Lung (tissue), 12 donors: ENCODE measurements around the gene MSMO1. TPM values are rescaled to one million over a fixed set of nuclear protein-coding genes. Genes with fewer than 3 reads are reported as not detected.

Source experiments
- ATAC-seq: fragments of 200-7000 bp; cut with Tn5 transposase; one replicate; pipeline ENCODE4 v1.9.1; 2020; ENCODE audit warnings: moderate number of reproducible peaks; ENCODE audit not compliant: insufficient read depth, low FRiP score
- DNase-seq, 3 donors: peaks; one replicate each; pipeline ENCODE4 v3.0.0-alpha.2; 2013 to 2017
- H3K27ac ChIP-seq, 2 donors: one replicate each; pipeline ENCODE4 v1.5.1; 2013; ENCODE audit warnings: mild to moderate bottlenecking in 2 of 2, moderate library complexity in 2 of 2, control low read depth in 1 of 2, inconsistent platforms in 1 of 2, low read depth in 1 of 2, low read length in 1 of 2
- H3K27me3 ChIP-seq, 3 donors: one replicate each; pipeline ENCODE4 v1.5.1; 2013; ENCODE audit warnings: low read length in 2 of 3; ENCODE audit not compliant: control insufficient read depth in 3 of 3, insufficient read depth in 3 of 3
- H3K36me3 ChIP-seq, 4 donors: one replicate each; pipeline ENCODE4 v1.5.1; 2013; ENCODE audit warnings: low read length in 4 of 4, mild to moderate bottlenecking in 1 of 4, moderate library complexity in 1 of 4; ENCODE audit not compliant: control insufficient read depth in 4 of 4, insufficient read depth in 4 of 4
- H3K4me1 ChIP-seq, 5 donors: one replicate each; pipeline ENCODE4 v1.5.1; 2013; ENCODE audit warnings: low read length in 5 of 5, mild to moderate bottlenecking in 2 of 5, moderate library complexity in 1 of 5; ENCODE audit not compliant: control insufficient read depth in 5 of 5, insufficient read depth in 5 of 5
- H3K4me3 ChIP-seq: one replicate; pipeline ENCODE4 v1.5.1; 2013; ENCODE audit warnings: mild to moderate bottlenecking, control low read depth, moderate library complexity
- H3K9ac ChIP-seq, 2 donors: one replicate each; pipeline ENCODE4 v1.5.1; 2013; ENCODE audit warnings: low read length in 2 of 2, control low read depth in 1 of 2; ENCODE audit not compliant: insufficient read depth in 1 of 2
- H3K9me3 ChIP-seq, 4 donors: one replicate each; pipeline ENCODE4 v1.5.1; 2013; ENCODE audit warnings: low read length in 3 of 4, mild to moderate bottlenecking in 1 of 4, moderate library complexity in 1 of 4; ENCODE audit not compliant: control insufficient read depth in 4 of 4, insufficient read depth in 3 of 4
- WGBS, 2 donors: extraction: QIAGEN DNeasy Blood & Tissue Kit; methylation state at CpG; one replicate each; pipeline ENCODE4 v1.1.7; 2013; 5-methylcytosine and 5-hydroxymethylcytosine counted together
- polyA plus RNA-seq, 2 donors: library from polyadenylated mRNA; stranded (reverse); fragments of 200-250 nt; gene quantifications; one replicate each; pipeline ENCODE4 v1.2.1, GENCODE V29; 2013
- total RNA-seq, 2 donors: library from RNA; depleted of rRNA in 1 of 2; stranded (reverse); fragments of >200 nt in 1 of 2; gene quantifications; one replicate each; pipeline ENCODE4 v1.2.1, GENCODE V29; 2014 to 2021
- TF ChIP-seq, protein P1 (sequence below): IDR thresholded peaks from 2 replicates; pipeline ENCODE4 v1.5.1; 2012; ENCODE audit warnings: mild to moderate bottlenecking; ENCODE audit errors: control extremely low read depth, extremely low read depth
- donor health status: control.
- donor health status: control.
- donor health status: Bipolar disorder and iron deficiency.
- donor health status: healthy.
- donor health status: DM: yes; HTN: yes; CAD: no.

MSMO1 gene
- total and polyA plus RNA-seq, 4 donors = 135 to 257 (median 175) TPM

DNA sequence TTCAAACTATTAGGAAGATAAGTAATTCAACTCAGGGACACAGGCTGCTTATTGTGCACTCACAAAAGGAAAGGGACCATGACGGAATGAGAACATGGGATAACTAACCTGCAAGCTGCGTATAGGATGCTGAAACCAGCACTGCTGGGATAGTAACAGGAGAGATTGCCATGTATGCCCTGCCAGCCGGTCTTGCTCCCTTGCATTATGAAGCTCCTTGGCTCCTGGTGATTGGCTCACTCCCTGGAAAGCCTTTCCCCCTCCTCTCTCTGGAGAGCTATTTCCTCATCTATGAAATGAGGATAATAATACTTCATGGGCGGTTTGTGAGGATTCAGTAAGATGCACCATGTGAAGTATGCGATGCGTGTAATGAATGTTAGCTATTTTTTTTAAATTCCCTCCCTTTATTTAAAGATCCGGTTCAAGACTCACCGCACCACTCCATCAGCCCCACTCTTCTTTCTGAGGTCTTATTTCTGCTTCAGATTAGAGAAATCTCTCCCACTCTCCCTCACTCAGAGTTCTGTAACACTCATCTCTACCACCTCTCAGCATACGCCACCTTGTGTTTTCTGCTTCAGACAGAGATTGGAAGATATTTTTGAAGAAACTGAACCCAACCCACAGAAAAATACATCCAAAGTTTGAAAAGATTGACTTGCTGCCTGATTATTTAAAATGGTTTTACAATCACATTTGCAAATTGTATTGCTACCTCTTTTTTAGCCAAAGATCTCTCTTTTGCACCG lies 18.4 kb downstream of the MSMO1 start:
- Histone ChIP-seq H3K4me1 (no peaks in the 10 kb centered on the region), H3K9ac (no peak overlapping the region), H3K27me3 (no peaks in the 10 kb centered on the region), H3K36me3 (no peaks in the 10 kb centered on the region), H3K4me3 (no peak overlapping the region), H3K9me3 (no peaks in the 10 kb centered on the region), H3K27ac (no peak overlapping the region)
- 79 to 84% methylated on average over 10 of the region's 10 CpGs for WGBS, 2 donors
- TF ChIP-seq, protein P1, sequence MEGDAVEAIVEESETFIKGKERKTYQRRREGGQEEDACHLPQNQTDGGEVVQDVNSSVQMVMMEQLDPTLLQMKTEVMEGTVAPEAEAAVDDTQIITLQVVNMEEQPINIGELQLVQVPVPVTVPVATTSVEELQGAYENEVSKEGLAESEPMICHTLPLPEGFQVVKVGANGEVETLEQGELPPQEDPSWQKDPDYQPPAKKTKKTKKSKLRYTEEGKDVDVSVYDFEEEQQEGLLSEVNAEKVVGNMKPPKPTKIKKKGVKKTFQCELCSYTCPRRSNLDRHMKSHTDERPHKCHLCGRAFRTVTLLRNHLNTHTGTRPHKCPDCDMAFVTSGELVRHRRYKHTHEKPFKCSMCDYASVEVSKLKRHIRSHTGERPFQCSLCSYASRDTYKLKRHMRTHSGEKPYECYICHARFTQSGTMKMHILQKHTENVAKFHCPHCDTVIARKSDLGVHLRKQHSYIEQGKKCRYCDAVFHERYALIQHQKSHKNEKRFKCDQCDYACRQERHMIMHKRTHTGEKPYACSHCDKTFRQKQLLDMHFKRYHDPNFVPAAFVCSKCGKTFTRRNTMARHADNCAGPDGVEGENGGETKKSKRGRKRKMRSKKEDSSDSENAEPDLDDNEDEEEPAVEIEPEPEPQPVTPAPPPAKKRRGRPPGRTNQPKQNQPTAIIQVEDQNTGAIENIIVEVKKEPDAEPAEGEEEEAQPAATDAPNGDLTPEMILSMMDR = no peak
- DNase-seq = no peak
- ATAC-seq = peak; percentile 32

GRCh38 chr4:165347647-165348569 lies 20.4 kb downstream of the MSMO1 start:
- Histone ChIP-seq H3K27ac (no peak overlapping the region), H3K9ac (no peak overlapping the region), H3K27me3 (no peaks in the 10 kb centered on the region), H3K4me3 (no peak overlapping the region), H3K36me3 (no peaks in the 10 kb centered on the region), H3K9me3 (no peaks in the 10 kb centered on the region), H3K4me1 (no peaks in the 10 kb centered on the region)
- DNase-seq (no peak), ATAC-seq (no peak)
- TF ChIP-seq, protein P1 = no peak
- WGBS, 2 donors = 81% methylated on average over 3 of the region's 3 CpGs

DNA sequence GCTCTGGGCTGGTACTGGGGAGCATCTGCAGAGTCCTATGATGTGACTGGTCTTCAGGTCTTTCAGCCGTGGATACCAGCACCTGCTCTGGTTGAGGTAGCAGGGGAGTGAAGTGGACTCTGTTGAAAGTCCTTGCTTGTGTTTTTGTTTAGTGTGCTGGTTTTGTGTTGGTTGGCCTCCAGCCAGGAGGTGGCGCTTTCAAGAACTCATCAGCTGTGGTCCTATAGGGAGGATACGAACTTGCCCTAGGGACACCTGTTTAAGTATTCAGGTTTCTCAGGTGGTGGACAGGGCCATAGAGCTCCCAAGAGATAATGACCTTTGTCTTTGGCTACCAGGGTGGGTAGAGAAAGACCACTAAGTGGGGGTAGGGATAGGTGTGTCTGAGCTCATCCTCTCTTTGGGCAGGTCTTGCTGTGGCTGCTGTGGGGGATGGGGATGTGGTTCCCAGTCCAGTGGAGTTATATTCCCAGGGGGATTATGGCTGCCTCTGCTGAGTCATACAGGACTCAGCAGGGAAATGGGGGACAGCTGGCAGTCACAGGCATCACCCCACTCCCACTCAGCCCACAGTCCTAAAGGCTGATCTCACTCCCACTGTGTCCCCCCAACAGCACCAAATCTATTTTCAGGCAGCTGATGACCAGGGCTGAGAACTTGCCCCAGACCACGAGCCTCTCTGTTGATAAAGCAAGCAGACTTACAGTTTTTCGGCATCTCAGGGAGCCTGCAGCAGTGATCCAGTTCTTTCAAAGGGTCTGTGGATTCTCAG lies 24.1 kb downstream of the MSMO1 start:
- WGBS, 2 donors = 87 to 96% methylated on average over 5 of the region's 5 CpGs
- H3K27ac ChIP-seq = no peak overlapping the region
- no peaks in the 10 kb centered on the region for H3K36me3 ChIP-seq
- H3K4me3 ChIP-seq = no peak overlapping the region
- TF ChIP-seq, protein P1 = no peak
- H3K9me3 ChIP-seq = no peaks in the 10 kb centered on the region
- DNase-seq (no peak), ATAC-seq (no peak)
- no peak overlapping the region for H3K9ac ChIP-seq
- no peaks in the 10 kb centered on the region for H3K27me3 ChIP-seq
- no peaks in the 10 kb centered on the region for H3K4me1 ChIP-seq
